Cardiac muscle cell (in vitro differentiated cells and primary cell): ENCODE data around the gene ONECUT3. TPM values are rescaled to one million over a fixed set of nuclear protein-coding genes. Genes with fewer than 3 reads are reported as not detected.

ENCODE experiments used
- DNase-seq, 2 donors: peaks; one replicate each; pipeline versions ENCODE4 v3.0.0 to v3.0.0-alpha.2; 2010 to 2017; ENCODE audit warnings: low read depth in 1 of 2, low spot score in 1 of 2
- H3K27ac ChIP-seq: fragments of 200-600 bp; sonication (generic); 2 replicates; pipeline ENCODE4 v1.5.1; 2016
- H3K27me3 ChIP-seq: fragments of 200-600 bp; sonication (generic); 2 replicates; pipeline ENCODE4 v1.6.0; 2016; ENCODE audit warnings: control low read depth
- H3K36me3 ChIP-seq: fragments of 200-600 bp; sonication (generic); 2 replicates; pipeline ENCODE4 v1.5.1; 2016; ENCODE audit warnings: control low read depth
- H3K4me1 ChIP-seq: fragments of 200-600 bp; sonication (generic); 2 replicates; pipeline ENCODE4 v1.8.1; 2017; ENCODE audit warnings: low read depth, mild to moderate bottlenecking, mixed run types
- H3K4me3 ChIP-seq: fragments of 200-600 bp; sonication (generic); 2 replicates; pipeline ENCODE4 v1.5.1; 2016; ENCODE audit warnings: mild to moderate bottlenecking
- H3K9me3 ChIP-seq: fragments of 200-600 bp; sonication (generic); 2 replicates; pipeline ENCODE4 v1.5.1; 2017; ENCODE audit warnings: low read depth, mild to moderate bottlenecking, control low read depth
- CTCF ChIP-seq: IDR thresholded peaks from 2 replicates; pipeline ENCODE4 v1.5.1; 2012; ENCODE audit warnings: low read depth, mild to moderate bottlenecking, low read length
- polyA plus RNA-seq: library from polyadenylated mRNA; unstranded; fragments of >200 nt; fragmentation: Nextera tagmentation; extraction: Ambion mirVana; gene quantifications from 2 replicates; pipeline ENCODE4 v1.2.1, GENCODE V29; 2016
- total RNA-seq: library from RNA; depleted of rRNA; stranded (reverse); fragments of >200 nt; gene quantifications from 2 replicates; pipeline ENCODE4 v1.2.3, GENCODE V29; 2016

ONECUT3 gene
- total and polyA plus RNA-seq, 2 experiments from 2014 or later: not detected

GRCh38 chr19:1819341-1820255 is 66.3 kb downstream of the ONECUT3 start:
- TF ChIP-seq CTCF: no peak
- no peaks in the 10 kb centered on the region for H3K9me3 ChIP-seq
- no peak overlapping the region for H3K4me3 ChIP-seq
- no peaks in the 10 kb centered on the region for H3K27me3 ChIP-seq
- no peak for DNase-seq
- no peak overlapping the region for H3K27ac ChIP-seq
- H3K4me1 ChIP-seq: no peaks in the 10 kb centered on the region
- peaks cover 18% of the 10 kb centered on the region for H3K36me3 ChIP-seq

DNA sequence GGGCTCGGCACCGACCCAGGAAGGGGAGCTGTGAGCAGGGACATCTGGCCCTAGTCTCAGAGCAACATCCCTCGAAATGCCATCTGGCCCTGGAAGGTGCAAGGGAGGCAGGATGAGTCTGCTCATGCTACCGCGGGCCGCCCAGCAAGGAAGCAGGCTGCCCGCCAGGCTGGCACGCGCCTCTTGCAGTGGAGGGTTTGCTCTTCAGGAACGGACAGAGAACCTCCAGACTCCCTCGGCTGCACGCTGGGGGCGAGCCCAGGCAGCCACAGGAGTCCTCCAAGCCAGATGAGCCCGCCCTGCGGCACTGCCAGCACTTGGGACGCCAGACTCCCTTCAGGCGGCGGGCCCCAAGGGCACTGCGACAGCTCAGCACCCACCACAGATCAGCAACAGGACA is 68.9 kb downstream of the ONECUT3 start:
- no peaks in the 10 kb centered on the region for H3K27me3 ChIP-seq
- DNase-seq: no peak
- peaks cover 12% of the 10 kb centered on the region for H3K36me3 ChIP-seq
- H3K4me3 ChIP-seq: no peak overlapping the region
- H3K27ac ChIP-seq: no peak overlapping the region
- no peak for TF ChIP-seq CTCF
- no peaks in the 10 kb centered on the region for H3K9me3 ChIP-seq
- H3K4me1 ChIP-seq: no peaks in the 10 kb centered on the region

- Histone ChIP-seq H3K27ac (no peak overlapping the region), H3K36me3 (peaks cover 11% of the 10 kb centered on the region), H3K4me1 (no peaks in the 10 kb centered on the region), H3K9me3 (no peaks in the 10 kb centered on the region), H3K4me3 (no peak overlapping the region), H3K27me3 (no peaks in the 10 kb centered on the region)
- no peak for DNase-seq
- TF ChIP-seq CTCF: no peak
These were observed 69.7 kb downstream of the ONECUT3 start for GRCh38 chr19:1823020-1823419.

- no peaks in the 10 kb centered on the region for H3K9me3 ChIP-seq
- no peak for TF ChIP-seq CTCF
- no peaks in the 10 kb centered on the region for H3K27me3 ChIP-seq
- no peaks in the 10 kb centered on the region for H3K4me1 ChIP-seq
- H3K4me3 ChIP-seq: no peak overlapping the region
- no peak for DNase-seq
- peak overlapping the region; percentile 27 for H3K27ac ChIP-seq
- peaks cover 5% of the 10 kb centered on the region for H3K36me3 ChIP-seq
These were observed 70.4 kb downstream of the ONECUT3 start for GRCh38 chr19:1823539-1824251.

DNA sequence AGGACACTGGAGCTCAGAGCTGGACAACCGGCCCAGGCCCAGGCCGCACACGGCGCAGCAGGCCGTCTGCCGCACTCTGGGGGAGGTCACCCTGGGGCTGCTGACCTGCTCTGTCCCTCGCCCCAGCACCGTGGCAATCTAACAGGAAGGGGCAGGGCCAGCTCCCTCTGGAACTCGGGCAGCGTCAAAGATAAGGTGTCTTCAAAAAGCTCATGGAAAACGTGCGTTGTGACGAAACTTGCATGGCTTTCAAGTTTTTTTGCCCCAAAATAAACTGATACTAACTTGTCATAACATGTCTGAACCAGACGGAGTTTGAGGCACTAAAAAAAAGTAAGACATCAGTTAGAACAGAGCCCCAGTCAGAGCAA is 70.9 kb downstream of the ONECUT3 start:
- H3K4me1 ChIP-seq: no peaks in the 10 kb centered on the region
- H3K27me3 ChIP-seq: no peaks in the 10 kb centered on the region
- no peak for DNase-seq
- no peaks in the 10 kb centered on the region for H3K9me3 ChIP-seq
- no peak for TF ChIP-seq CTCF
- H3K4me3 ChIP-seq: no peak overlapping the region
- peaks cover 2% of the 10 kb centered on the region for H3K36me3 ChIP-seq
- H3K27ac ChIP-seq: peak overlapping the region; percentile 27
